ENCODE data around the gene NHLH1.

NHLH1 gene

GRCh38 chr1:160359559-160360226 is 7.2 kb upstream of the NHLH1 start:
- DNase-seq (ENCODE audit: low read depth) = no peak

DNA sequence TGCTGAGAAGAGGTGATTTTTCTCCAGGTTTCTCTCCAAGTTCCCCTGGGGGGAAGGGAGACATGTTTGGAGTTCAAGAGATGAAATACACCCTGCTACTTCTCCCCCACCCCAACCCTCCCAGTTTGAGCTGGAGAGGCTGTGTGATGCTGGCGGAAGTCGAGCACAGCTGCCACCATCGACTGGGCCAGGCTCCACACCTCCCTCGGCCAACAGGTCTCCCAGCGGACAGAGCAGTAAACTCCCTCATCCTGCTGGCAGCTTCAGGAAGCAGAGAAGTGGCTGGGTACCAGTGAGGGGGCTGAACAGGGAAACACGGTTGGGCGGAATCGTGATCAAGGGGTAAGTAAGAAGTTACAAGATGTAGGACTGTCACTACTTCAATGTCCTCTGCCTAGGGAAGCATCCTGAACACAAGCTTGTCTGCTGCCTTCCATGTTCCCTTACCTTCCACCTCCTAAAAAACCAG is 6.6 kb upstream of the NHLH1 start:
- no peak for DNase-seq (ENCODE audit: low read depth)

DNA sequence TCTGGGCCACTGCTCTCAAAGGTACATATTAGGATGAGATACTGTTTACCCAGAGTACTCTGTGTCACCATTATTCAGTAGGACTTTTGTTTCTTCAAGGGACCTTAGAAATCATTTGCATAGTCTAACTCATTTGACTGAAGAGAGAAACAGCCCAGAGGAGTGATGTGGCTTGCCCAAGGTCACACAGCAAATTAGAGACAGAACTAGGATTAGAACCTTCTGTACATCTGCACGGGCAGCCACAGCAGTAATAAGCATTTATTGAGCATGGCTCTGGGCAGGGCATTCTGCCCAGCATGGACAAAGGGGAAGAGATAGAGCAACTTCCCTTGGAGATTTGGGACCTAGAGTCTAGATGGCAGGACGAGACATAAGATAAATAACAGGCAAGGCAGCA is 5.7 kb upstream of the NHLH1 start:
- DNase-seq (ENCODE audit: low read depth) = no peak

- no peak for DNase-seq (ENCODE audit: low read depth)
Observed at GRCh38 chr1:160361814-160362167, 5.1 kb upstream of the NHLH1 start.

- DNase-seq (ENCODE audit: low read depth) = no peak
Observed at GRCh38 chr1:160362168-160362957, 4.5 kb upstream of the NHLH1 start.

DNA sequence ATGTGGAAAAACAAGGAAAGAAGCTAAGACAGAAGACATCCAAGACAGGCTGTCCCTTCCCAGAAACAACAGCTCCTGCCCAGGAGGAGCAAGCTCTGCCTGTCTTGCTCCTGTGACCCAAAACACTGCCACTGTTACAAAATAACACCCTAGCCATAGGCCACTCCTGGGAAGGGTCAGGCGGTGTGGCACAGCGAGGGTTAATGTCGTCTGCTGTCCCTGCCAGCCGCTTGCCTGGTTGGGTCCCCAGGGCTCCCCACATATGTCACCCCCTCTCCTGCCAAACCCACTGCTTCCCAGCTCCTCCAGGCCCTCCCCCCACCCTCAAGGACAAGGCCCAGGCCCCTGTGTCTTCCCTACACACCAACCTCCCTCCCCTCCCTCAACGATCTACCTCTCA is 3.9 kb upstream of the NHLH1 start:
- no peak for DNase-seq (ENCODE audit: low read depth)

GRCh38 chr1:160363951-160364735 is 2.7 kb upstream of the NHLH1 start:
- DNase-seq (ENCODE audit: low read depth) = no peak

DNA sequence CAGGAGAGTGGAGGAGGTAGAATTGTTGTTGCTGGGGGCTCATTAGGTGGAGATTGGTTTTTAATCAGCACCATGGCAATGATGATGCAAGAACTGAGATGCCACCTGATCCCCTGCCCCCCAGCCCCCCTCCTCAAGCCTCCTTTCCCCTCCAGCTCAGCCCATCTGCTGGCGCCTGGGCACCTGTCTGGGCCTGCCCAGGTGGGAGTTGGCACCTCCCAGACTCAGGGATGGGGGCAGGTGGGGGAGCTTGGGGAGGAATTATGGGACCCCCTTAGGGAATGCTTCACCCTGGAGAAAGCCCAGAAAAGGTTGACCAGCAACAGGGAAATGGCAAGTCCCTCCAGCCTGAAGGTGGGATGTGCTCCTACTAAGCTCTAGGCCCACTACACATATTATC is 1.5 kb upstream of the NHLH1 start:
- no peak for DNase-seq (ENCODE audit: low read depth)

DNA sequence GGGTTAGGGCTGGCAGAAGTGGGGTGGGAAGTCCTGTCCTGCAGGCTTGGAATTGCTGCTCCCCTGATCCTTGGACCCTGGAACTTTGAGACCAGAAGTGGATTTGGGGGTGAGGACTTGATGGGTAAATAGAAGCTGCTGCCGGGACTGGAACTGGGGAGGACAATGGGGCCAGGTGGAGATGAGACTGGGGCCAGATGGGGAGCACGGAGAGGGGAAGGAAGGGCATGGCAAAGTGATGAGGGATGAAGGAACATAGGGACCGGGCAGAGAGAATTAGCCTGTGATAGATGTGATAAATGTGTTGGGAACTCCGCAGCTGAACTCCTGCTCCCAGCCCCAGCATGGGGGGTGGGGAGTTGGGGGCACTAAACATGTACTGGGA is 637 bp downstream of the NHLH1 start:
- no peak for DNase-seq (ENCODE audit: low read depth)

GRCh38 chr1:160367934-160368923 is 1.4 kb downstream of the NHLH1 start:
- DNase-seq (ENCODE audit: low read depth) = no peak

DNA sequence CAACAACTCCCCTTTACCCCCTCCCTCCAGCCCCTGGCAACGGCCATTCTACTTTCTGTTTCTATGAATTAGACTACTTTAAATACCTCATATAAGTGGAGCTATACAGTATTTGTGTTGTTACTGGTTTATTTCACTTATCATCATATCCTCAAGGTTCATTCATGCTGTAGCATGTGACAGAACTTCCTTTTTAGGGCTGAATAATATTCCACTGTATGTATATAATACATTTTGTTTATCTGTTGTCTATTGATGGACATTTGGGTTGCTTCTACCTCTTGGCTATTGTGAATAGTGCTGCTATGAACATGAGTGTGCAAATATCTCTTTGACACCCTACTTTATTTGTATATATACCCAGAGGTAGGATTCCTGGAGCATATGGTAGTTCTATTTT is 2.2 kb downstream of the NHLH1 start:
- no peak for DNase-seq (ENCODE audit: low read depth)

DNA sequence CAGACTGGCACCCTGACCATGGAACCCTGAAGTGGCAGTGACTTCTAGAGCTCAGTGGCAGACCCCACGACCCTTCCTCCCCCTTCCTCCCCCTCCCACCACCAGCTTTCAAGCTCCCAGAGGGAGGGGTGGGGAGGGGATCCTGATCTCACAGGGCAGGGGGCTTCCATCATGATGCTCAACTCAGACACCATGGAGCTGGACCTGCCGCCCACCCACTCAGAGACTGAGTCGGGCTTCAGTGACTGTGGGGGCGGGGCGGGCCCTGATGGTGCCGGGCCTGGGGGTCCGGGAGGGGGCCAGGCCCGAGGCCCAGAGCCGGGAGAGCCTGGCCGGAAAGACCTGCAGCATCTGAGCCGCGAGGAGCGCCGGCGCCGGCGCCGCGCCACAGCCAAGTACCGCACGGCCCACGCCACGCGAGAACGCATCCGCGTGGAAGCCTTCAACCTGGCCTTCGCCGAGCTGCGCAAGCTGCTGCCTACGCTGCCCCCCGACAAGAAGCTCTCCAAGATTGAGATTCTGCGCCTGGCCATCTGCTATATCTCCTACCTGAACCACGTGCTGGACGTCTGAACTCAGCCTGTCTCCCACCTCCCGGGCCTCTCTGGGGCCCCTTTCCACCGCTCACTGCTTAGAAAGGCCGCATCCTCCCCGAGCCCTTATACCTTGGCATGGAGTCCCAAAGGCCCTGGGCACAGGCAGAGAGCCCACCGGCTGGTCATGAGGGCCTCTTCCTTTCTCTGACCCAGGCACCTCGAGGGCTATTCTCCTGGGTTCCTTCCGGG is 3.9 kb downstream of the NHLH1 start:
- no peak for DNase-seq (ENCODE audit: low read depth)

DNA sequence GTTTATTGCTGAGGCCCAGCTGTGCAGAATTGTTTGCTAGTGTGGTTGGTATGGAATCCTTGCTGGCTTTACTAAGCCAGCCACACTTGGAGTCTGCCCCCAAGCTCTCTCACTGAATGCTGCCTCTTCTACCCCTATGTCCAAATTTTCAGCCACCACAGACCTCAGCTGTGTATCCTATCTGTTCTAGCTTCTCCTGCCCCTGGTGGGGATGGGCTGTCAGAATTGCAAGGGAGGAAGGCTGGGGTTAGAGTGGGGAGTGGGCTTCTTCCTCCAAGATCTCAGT is 4.4 kb downstream of the NHLH1 start:
- DNase-seq (ENCODE audit: low read depth) = no peak

- DNase-seq (ENCODE audit: low read depth) = no peak
Observed at GRCh38 chr1:160371756-160372155, 4.9 kb downstream of the NHLH1 start.

DNA sequence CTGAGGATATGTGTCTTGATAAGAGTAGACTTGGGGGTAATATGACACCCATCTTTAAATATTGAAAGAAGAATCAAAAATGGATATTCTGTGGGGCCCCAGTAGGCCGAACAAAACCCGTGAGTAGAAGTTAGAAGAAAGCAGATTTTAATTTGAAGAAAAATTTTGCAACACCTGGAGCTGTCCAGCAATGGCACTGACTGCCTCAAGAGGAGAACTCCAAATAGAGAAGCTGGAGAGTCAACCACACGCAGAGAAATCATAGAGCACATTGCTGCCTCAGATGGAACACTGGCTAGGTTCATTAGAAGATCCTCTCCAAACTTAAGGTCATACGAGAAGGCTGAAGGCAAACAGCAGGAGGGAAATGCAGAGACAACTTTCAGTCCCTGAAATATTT is 6.8 kb downstream of the NHLH1 start:
- DNase-seq (ENCODE audit: low read depth) = no peak

GRCh38 chr1:160374306-160375110 is 7.6 kb downstream of the NHLH1 start:
- no peak for DNase-seq (ENCODE audit: low read depth)

DNA sequence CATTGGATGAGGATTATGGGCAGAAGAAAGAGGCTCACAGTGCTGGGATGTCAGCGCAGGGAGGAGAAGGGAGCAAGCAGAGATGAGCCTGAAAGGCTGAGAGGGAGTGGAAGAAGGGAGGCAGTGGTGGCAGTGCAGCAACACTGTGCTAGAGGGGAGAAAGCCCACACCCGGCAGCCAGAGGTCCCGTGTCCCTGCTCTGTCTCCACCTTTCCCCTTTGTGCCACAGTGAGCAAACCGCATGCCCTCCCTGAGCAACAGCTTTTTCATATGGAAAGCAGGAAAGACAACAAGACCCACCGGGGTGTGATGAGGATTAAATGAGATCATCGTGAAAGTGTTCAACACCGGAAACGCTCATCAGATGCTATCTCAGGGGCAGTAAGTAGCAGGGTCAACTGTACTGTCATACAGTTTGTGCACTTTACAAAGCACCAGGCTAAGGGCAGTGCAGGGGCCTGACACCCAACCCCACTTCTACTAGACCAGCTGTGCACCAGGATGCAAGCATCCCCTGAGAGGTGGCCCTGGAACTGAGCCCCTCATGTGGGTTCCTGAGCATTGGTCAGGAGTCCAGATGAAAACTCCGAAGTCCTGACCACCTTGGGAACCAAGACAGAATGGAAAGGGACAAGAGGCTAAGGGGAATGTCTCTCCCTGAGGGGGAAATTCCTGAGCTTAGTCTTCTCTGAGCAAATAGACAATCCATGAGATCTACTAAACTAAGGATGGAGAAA is 9.1 kb downstream of the NHLH1 start:
- no peak for DNase-seq (ENCODE audit: low read depth)

DNA sequence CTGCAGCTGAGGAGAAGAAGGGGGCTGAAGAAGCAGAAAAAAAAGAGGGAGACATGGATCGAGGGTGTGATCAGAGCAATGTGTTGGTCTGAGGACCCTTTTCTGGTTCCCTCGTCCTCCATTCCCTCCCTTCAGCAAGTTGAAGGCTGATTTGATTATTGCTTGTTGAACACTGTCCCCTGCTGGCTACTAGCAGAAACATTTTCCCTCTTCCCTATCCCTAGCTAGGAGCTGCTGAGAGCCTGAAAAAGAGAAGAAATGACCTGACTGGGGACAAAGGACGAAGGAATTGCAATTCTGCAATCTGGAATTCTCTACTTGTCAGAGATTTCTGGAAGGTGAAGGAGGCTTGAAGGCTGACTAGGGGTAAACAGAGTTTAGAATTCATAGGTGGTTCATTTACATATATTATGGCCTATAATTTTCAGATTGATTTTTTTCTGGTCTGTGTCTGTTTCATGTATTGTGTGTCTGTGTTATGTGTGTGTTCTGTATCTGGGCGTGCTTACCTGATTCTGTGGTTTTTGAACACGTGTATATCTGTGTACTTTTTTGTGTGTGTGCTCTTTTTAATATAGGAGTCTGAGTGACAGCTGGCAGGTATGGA is 9.8 kb downstream of the NHLH1 start:
- DNase-seq (ENCODE audit: low read depth) = peak; percentile 4

GRCh38 chr1:160377585-160378206 is 10.8 kb downstream of the NHLH1 start:
- no peak for DNase-seq (ENCODE audit: low read depth)

All from stimulated activated CD4-positive, alpha-beta T cell treated with anti-CD3 and anti-CD28 coated beads, Interleukin-2, amount 100 ng/mL, for 4 hours (primary cell).